Activated CD8-positive, alpha-beta T cell treated with anti-CD3 and anti-CD28 coated beads for 36 hours (primary cell): ENCODE results near the gene GRN. TPM values are rescaled to one million over a fixed set of nuclear protein-coding genes. Genes with fewer than 3 reads are reported as not detected.

Experiments
- ATAC-seq: fragments of 200-7000 bp; cut with Tn5 transposase; one replicate; pipeline ENCODE4 v1.10.0; 2021; ENCODE audit warnings: mild to moderate bottlenecking, moderate library complexity
- CTCF ChIA-PET: fragments of 350-600 bp; sonication (Branson Sonifier 250); formaldehyde crosslinking; loops from one replicate; lab custom pipeline; 2021; ENCODE audit warnings: antibody characterized with exemption; lab: Charles Lee
- POLR2A ChIA-PET: fragments of 350-600 bp; sonication (Branson Sonifier 250); formaldehyde crosslinking; loops from one replicate; lab custom pipeline; 2021; ENCODE audit warnings: antibody characterized with exemption; lab: Charles Lee
- DNase-seq: peaks from one replicate; pipeline ENCODE4 v3.0.0-alpha.2; 2020
- H3K27ac Mint-ChIP-seq: one replicate; pipeline ENCODE4 v1.8.0; 2021; ENCODE audit warnings: mild to moderate bottlenecking, mixed read lengths
- H3K27me3 Mint-ChIP-seq: one replicate; pipeline ENCODE4 v1.8.0; 2021; ENCODE audit warnings: mixed read lengths
- H3K36me3 Mint-ChIP-seq: one replicate; pipeline ENCODE4 v1.8.0; 2021; ENCODE audit warnings: low read depth, mixed read lengths
- H3K4me1 Mint-ChIP-seq: one replicate; pipeline ENCODE4 v1.8.0; 2021; ENCODE audit warnings: low read depth, mixed read lengths
- H3K4me3 Mint-ChIP-seq: one replicate; pipeline ENCODE4 v1.8.0; 2021; ENCODE audit warnings: mild to moderate bottlenecking, moderate library complexity, mixed read lengths
- H3K9me3 Mint-ChIP-seq: one replicate; pipeline ENCODE4 v1.8.0; 2021; ENCODE audit warnings: mixed read lengths
- CTCF ChIP-seq: fragments of 200-600 bp; IDR thresholded peaks from one replicate; pipeline ENCODE4 v1.8.0; 2022; ENCODE audit warnings: antibody characterized with exemption, mild to moderate bottlenecking
- intact Hi-C: fragments of 100-400 bp; cut with micrococcal nuclease; formaldehyde crosslinking; loops from one replicate; pipeline ENCODE4 v1.10.0; 2022
- total RNA-seq, 2 experiments: library from RNA; stranded (reverse); gene quantifications; one replicate each; pipeline ENCODE4 v1.2.3, GENCODE V29; 2021

The GRN gene
- total RNA-seq, 2 experiments from 2014 or later = 34.8 to 35.5 TPM

DNA sequence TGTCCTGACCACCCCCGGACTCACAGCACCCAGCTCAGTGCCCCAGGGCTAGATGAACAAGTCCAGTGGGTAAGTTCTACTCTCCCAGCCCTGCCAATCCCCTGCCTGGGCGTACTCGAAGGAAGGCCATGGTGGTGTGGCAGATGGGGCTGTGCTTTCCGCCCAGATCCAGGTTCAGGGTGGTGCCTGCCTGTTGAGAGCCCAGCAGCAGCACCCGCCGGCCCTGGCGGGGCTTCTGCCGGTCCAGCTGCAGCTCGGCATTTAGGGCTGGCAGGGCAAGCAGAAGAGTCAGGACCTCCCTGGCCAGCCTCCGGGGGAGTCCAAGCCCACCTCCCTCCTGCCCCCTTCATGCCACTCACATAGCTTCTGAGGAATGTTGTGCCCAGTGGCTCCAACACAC, 34.8 kb downstream of the GRN start:
- ChIA-PET POLR2A (interaction anchor here (0.6 kb wide), 1 partner anchor 234 kb away, joined by 4 read pairs; no protein-coding TSS in a partner anchor), CTCF (interaction anchor here (0.8 to 5.9 kb wide), 3 partner anchors 17 to 48 kb away, joined by 3 to 39 read pairs (median 3); partner anchors contain the start of gene FAM171A2)
- H3K9me3 Mint-ChIP-seq = no peaks in the 10 kb centered on the region
- no peak overlapping the region for H3K4me3 Mint-ChIP-seq
- peaks cover 4% of the 10 kb centered on the region for H3K4me1 Mint-ChIP-seq
- no peak overlapping the region for H3K27ac Mint-ChIP-seq
- TF ChIP-seq CTCF = no peak
- peaks cover 12% of the 10 kb centered on the region for H3K27me3 Mint-ChIP-seq
- ATAC-seq (no peak), DNase-seq (no peak)
- intact Hi-C loops = no loop called here
- no peaks in the 10 kb centered on the region for H3K36me3 Mint-ChIP-seq

DNA sequence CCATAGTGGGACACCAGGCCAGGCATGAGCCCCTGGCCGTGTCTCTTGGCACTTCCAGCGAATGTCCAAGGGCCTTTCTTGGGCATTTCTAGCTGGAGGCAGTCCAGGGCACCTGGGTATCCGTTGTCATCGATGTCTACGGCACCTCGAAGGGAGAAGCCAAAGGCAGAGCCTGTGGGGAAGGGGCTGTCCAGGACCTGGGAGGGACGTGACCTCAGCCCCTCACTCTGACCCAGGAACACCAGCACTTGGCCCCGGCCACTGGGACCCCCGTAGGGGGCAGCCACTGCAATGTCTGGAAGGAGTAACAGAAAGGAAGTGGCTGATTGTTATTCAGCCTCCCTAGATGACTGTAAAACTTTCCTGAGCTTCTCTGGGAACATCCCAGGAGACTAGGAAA, 35.7 kb downstream of the GRN start:
- ChIA-PET CTCF (no interaction called here), POLR2A (interaction anchor here (1.1 kb wide), 1 partner anchor 196 kb away, joined by 3 read pairs; no protein-coding TSS in a partner anchor)
- ATAC-seq (no peak), DNase-seq (no peak)
- H3K4me1 Mint-ChIP-seq = peaks cover 5% of the 10 kb centered on the region
- no peak overlapping the region for H3K4me3 Mint-ChIP-seq
- H3K27me3 Mint-ChIP-seq = peaks cover 13% of the 10 kb centered on the region
- intact Hi-C loops = no loop called here
- no peak for TF ChIP-seq CTCF
- no peaks in the 10 kb centered on the region for H3K36me3 Mint-ChIP-seq
- no peak overlapping the region for H3K27ac Mint-ChIP-seq
- H3K9me3 Mint-ChIP-seq = no peaks in the 10 kb centered on the region

DNA sequence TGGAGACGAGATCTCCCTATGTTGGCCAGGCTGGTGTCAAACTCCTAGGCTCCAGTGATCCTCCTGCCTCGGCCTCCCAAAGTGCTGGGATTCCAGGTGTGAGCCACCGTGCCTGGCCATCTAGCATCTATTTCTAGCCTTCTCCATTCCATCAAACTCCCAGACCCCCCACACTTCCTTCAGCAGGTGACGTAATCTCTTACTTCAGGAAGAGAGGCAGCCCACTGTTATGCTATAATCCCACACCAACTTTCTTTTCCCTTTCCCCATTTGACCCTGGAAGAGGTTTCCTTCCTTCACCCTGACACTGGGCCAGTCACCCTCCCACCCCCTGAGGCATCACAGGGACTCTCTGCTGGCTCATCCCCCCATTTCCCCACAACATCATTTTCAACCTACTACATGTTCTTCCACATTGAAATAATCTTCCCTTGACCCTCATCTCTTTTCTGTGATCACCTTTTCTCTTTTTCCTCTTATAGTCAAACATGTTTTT, 36.8 kb downstream of the GRN start:
- Mint-ChIP-seq H3K9me3 (no peaks in the 10 kb centered on the region), H3K4me3 (no peak overlapping the region), H3K4me1 (peaks cover 11% of the 10 kb centered on the region), H3K27ac (no peak overlapping the region), H3K27me3 (peaks cover 17% of the 10 kb centered on the region), H3K36me3 (no peaks in the 10 kb centered on the region)
- ChIA-PET POLR2A (interaction anchor here (1.1 kb wide), 1 partner anchor 10 kb away, joined by 3 read pairs; no protein-coding TSS in a partner anchor), CTCF (interaction anchor here (0.6 to 1.9 kb wide), 3 partner anchors 18 to 31 kb away, joined by 3 to 4 read pairs (median 4); no protein-coding TSS in a partner anchor)
- ATAC-seq (no peak), DNase-seq (no peak)
- intact Hi-C loops = no loop called here
- TF ChIP-seq CTCF = no peak

DNA sequence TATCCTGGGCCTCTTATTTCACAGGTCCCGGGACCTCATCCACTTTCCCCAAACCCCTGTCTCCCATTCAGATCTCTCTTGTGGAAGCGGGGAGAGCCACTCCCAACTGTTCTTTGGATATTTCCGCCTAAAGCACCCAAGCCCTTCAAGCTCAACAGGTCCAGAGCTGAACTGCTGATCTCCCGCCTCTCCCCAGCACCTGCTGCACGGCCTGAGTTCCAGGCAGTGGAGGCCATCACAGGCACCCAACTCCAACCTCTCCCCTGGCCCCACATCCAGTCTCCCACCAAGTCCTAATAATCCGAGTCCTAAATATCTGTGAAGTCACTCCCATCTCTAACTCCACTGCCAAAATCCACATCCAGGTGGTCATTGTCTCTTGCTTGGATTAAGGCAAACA, 37.8 kb downstream of the GRN start:
- no peak overlapping the region for H3K27ac Mint-ChIP-seq
- no peaks in the 10 kb centered on the region for H3K9me3 Mint-ChIP-seq
- TF ChIP-seq CTCF = no peak
- ChIA-PET POLR2A (interaction anchor here (1.1 kb wide), 1 partner anchor 11 kb away, joined by 3 read pairs; no protein-coding TSS in a partner anchor), CTCF (interaction anchor here (1.4 to 1.9 kb wide), 2 partner anchors 28 to 32 kb away, joined by 4 read pairs; no protein-coding TSS in a partner anchor)
- no peak overlapping the region for H3K4me3 Mint-ChIP-seq
- H3K27me3 Mint-ChIP-seq = peaks cover 19% of the 10 kb centered on the region
- DNase-seq (no peak), ATAC-seq (no peak)
- no peaks in the 10 kb centered on the region for H3K36me3 Mint-ChIP-seq
- peaks cover 11% of the 10 kb centered on the region for H3K4me1 Mint-ChIP-seq
- intact Hi-C loops = no loop called here

GRCh38 chr17:44383363-44383762, 38.3 kb downstream of the GRN start:
- Mint-ChIP-seq H3K9me3 (no peaks in the 10 kb centered on the region), H3K4me3 (no peak overlapping the region), H3K36me3 (no peaks in the 10 kb centered on the region), H3K4me1 (peaks cover 11% of the 10 kb centered on the region), H3K27me3 (peaks cover 21% of the 10 kb centered on the region), H3K27ac (no peak overlapping the region)
- DNase-seq = no peak
- ATAC-seq = no peak
- intact Hi-C loops = no loop called here
- ChIA-PET CTCF (interaction anchor here (1.4 to 2.7 kb wide), 3 partner anchors 17 to 32 kb away, joined by 4 to 7 read pairs (median 4); no protein-coding TSS in a partner anchor), POLR2A (no interaction called here)
- no peak for TF ChIP-seq CTCF
